Iris pigment epithelial cell (primary cell): Measurements from ENCODE around the gene PIH1D2.
"Not testable (repeated sequence)": the region's sequence is repeated elsewhere in the genome, so short reads cannot be mapped to it uniquely, and the experiment has no call there.

Experiments
- DNase-seq: peaks from one replicate; pipeline ENCODE4 v3.0.0-alpha.2; 2011; ENCODE audit warnings: low read depth

PIH1D2 gene

GRCh38 chr11:112051768-112052167 lies 22.0 kb downstream of the PIH1D2 start:
- DNase-seq: no peak

DNA sequence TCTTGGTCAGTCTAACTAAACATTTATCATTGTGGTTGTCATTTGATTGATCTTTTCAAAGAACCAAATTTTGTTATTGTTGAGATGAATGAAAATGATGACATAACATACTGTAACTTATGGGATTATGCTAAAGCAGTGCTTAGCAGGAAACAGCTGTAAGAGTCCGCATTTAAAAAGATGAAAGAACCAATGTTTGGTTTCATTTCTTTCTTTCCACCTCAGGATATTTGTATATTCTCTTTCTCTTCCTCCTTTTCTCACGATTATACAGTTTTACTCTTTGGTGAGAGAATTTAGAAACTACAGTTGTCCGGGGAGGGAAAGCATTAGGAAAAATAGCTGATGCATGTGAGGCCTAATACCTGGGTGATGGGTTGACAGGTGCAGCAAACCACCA lies 23.1 kb downstream of the PIH1D2 start:
- no peak for DNase-seq

- no peak for DNase-seq
Measured at GRCh38 chr11:112049777-112050176, 24.0 kb downstream of the PIH1D2 start.

GRCh38 chr11:112048256-112048655 lies 25.6 kb downstream of the PIH1D2 start:
- DNase-seq: not testable (repeated sequence)

DNA sequence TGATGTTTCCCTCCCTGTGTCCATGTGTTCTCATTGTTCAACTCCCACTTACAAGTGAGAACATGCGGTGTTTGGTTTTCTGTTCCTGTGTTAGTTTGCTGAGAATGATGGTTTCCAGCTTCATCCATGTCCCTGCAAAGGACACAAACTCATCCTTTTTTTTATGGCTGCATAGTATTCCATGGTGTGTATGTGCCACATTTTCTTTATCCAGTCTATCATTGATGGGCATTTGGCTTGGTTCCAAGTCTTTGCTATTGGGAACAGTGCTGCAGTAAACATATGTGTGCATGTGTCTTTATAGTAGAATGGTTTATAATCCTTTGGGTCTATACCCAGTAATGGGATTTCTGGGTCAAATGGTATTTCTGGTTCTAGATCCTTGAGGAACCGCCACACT lies 27.2 kb downstream of the PIH1D2 start:
- not testable (repeated sequence) for DNase-seq

DNA sequence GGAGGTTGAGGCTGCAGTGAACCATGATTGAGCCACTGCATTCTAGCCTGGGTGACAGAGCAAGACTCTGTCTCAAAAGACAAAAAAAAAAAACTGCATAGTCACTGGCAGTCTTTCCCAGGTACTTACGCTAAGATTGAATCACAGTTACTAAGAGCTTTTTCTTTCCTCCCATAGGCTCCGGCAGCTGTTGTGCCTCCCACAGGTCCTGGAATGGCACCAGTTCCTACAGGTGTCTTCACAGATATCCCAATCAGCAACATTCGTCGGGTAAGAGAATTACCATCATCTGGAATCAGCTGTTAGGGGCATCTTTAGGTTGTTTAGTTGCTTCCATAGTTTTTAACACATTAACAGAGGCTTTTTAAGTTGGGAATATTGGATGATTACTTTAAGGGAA lies 28.9 kb downstream of the PIH1D2 start:
- DNase-seq: no peak

DNA sequence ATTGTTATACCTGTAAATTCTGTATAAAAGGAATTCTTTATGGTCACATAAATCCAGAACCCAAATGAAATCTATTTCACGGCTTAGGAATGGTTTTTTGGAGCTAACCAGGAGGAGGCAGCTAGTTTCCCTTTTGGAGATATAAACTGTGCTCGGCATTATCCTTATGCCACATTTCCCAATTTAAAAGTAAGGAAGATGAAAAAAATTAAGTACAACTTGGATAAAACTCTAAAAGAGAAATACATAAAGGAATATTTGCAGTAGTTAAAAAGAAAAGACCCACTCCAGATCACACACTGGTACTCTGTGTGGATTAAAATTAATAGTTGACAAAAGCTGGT lies 30.9 kb downstream of the PIH1D2 start:
- no peak for DNase-seq

DNA sequence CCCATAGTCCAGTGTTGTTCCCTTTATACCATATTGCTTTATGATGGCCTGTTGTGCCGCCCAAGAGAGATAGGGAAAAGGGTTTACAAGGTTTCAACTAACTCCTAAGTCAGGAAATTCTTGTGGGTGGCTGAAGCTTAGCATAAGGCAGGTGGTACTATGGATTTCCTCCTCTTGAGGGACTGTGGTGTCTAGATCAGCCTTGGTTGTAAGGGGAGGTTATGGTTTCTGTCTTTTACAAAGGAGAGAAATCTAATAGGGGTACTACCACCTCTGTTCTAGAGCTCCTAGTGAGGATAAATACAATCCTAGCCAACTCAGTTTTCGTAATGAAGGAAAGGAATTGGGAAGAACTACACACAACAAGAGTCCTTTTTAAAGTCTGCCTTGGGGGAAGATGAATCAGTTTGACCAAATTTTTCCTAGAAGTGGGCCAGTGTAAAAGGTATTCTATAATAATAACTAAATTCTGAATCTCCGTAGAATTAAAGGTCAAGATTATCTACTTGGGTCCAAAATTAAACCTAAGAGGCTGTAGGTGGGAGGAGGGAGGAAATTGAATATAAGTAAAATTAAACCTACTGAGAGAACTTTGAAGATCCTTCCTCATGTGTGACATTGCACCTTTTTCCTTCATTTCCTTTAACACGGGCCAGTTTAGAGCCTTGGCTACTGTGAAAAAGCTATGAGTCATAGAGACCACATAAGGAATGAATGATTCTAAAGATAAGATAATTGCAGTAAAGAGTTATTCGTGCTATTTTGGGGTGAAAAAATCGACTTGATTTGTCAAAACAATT lies 31.5 kb downstream of the PIH1D2 start:
- DNase-seq: peak; percentile 78

DNA sequence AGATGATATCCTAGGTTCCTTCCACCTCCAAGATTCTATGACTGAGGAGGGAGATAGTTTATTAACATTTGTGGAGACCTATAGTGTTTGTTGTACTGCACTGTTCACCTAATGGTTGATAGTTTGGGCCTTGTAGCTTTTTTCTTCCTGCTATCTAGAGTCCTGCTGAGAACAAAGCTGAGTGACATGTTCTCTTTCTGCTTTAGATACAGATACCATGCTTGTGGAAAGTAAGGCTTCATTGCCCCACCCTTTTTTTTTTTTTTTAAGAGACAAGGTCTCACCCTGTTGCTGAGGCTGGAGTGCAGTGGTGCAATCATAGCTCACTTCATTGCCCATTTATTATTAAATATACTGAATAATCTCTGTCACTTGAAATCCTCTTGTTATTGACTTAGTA lies 36.3 kb downstream of the PIH1D2 start:
- no peak for DNase-seq

DNA sequence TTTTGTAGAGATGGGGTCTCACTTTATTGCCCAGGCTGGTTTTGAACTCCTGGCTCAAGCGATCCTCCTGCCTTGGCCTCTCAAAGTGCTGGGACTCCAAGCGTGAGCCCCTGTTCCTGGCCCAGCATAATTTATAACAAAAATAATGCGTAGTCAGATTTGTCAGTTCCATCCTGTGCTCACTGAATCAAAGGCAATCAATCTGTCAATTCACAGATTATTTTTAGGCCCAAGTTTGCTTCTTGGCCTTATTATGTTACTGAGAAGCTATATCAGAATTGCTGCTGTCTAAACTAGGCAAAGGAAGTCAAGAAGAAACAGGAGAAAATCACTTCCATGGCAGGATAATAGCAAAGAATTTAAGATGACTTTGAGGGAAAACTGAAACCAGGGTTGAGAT lies 39.9 kb downstream of the PIH1D2 start:
- DNase-seq: no peak

DNA sequence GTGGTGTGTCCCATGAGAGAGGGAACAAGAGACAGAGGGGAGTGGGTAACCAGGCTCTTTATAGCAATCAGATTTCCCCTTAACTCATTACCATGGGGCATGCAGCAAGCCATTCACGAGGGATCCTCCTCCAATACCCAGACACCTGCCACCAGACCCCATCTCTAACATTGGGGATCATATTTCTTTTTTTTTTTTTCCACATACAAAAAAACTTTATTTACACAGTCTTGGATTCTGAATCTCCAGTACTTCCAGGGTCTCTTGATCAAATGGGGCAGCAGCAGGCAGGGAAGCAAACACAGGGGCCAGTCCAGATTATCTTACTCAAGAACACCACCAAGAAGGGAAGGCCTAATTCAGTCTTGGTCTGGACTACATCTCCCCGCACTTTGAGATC lies 44.4 kb downstream of the PIH1D2 start:
- no peak for DNase-seq

DNA sequence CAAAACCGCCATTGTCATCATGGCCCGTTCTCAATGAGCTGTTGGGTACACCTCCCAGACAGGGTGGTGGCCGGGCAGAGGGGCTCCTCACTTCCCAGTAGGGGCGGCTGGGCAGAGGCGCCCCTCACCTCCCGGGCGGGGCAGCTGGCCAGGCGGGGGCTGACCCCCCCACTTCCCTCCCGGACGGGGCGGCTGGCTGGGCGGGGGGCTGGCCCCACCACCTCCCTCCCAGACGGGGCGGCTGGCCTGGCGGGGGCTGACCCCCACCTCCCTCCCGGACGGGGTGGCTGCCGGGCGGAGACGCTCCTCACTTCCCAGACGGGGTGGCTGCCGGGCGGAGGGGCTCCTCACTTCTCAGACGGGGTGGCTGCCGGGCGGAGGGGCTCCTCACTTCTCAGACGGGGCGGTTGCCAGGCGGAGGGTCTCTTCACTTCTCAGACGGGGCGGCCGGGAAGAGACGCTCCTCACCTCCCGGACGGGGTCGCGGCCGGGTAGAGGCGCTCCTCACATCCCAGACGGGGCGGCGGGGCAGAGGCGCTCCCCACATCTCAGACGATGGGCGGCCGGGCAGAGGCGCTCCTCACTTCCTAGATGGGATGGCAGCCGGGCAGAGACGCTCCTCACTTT lies 46.9 kb downstream of the PIH1D2 start:
- DNase-seq: not testable (repeated sequence)

GRCh38 chr11:112025707-112026106 lies 48.1 kb downstream of the PIH1D2 start:
- DNase-seq: peak; percentile 25

DNA sequence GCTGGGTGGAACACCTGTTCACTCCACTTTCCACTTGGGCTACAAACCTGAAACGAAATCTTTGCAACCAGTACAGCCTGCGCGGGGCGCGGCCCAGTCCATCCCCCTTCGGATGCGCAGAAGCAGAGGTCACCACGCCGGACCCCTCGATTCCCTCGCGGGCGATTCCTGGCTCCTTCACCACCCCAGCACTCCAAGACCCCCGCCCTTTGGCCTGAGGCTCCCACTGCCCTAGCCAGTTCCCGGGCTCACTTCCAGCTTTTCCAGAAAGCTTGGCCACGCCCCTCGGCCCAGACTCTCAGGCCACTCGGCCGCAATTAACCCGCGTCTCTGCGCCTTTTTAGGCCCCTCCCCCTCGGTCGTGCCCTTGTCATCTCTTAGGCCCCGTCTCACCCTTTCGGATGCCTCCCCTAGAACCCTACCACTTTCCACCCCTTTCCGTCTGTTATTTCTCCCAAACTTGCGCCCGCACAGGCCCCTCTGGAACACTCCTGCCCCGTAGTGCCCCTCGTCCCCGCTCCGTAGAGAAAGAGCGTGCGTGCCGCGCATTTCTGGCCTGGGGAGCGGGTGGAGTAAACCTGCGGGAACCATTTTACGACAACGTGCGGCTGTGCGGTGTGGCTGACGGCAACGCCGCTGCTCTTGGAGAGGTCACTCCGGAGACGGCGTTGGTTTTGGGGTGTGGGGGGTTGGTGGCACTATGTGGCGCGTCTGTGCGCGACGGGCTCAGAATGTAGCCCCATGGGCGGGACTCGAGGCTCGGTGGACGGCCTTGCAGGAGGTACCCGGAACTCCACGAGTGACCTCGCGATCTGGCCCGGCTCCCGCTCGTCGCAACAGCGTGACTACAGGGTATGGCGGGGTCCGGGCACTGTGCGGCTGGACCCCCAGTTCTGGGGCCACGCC lies 48.8 kb downstream of the PIH1D2 start, which contains the start of gene DLAT:
Gene DLAT (plus strand): TSS at position 636 of the 906 bp plus-strand sequence. CDS start 65 bp downstream, at position 701.
- peak; percentile 79 for DNase-seq

DNA sequence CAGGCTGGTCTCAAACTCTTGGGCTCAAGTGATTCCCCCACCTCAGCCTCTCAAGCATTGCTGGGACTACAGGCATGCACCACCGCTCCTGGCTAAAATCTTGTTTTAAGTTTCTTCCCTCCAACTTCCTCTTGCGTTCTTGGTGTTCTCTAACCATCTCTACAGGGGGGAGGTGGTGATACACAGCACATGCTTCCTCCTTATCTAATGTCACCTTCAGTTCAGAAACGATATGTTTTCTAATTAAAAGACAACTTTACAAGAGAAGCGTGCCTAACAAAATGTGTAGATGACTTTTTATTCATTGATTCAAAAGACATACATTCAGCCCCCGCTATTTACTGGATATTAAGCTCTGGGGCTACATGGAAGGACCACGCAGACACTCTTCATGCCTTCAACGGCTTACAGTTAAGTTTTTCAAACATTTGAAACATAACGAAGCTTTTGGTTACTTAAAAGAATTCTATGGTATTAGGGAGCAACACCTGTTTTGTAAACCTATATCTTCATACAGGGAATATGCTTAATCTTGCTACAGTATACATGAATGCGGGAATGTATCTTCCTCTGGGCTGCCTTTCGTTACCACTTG lies 49.5 kb downstream of the PIH1D2 start:
- DNase-seq: no peak

- DNase-seq: no peak
Measured at GRCh38 chr11:112023104-112023503, 50.7 kb downstream of the PIH1D2 start.

- DNase-seq: no peak
Measured at GRCh38 chr11:112019066-112019465, 54.8 kb downstream of the PIH1D2 start.
